Neural cell (in vitro differentiated cells): Measurements from ENCODE around the gene RBMS3. TPM values are rescaled to one million over a fixed set of nuclear protein-coding genes. Genes with fewer than 3 reads are reported as not detected.

Experiments used
- H2AFZ ChIP-seq: fragments of 200-600, 300-800 bp; sonication (generic), shearing (Covaris generic); 2 replicates; pipeline ENCODE4 v1.6.0; 2014; ENCODE audit warnings: low read depth, mild to moderate bottlenecking, antibody characterized with exemption, low read length, moderate library complexity
- H3F3A ChIP-seq: fragments of 200-600 bp; shearing (Covaris generic); 2 replicates; pipeline ENCODE4 v1.6.1; 2016; ENCODE audit warnings: mild to moderate bottlenecking, moderate library complexity, mixed read lengths, antibody characterized with exemption, low read length; ENCODE audit not compliant: insufficient read depth, poor library complexity, severe bottlenecking
- H3K27ac ChIP-seq: fragments of 200-600, 300-800 bp; sonication (generic), shearing (Covaris generic); 2 replicates; pipeline ENCODE4 v1.5.1; 2014; ENCODE audit warnings: mild to moderate bottlenecking, low read length, moderate library complexity
- H3K27me3 ChIP-seq: fragments of 300-800, 200-600 bp; sonication (generic), shearing (Covaris generic); 2 replicates; pipeline ENCODE4 v1.6.0; 2014; ENCODE audit warnings: mild to moderate bottlenecking, low read depth, low read length, moderate library complexity; ENCODE audit not compliant: insufficient read depth
- H3K36me3 ChIP-seq: fragments of 300-800, 200-600 bp; sonication (generic), shearing (Covaris generic); 2 replicates; pipeline ENCODE4 v1.5.1; 2014; ENCODE audit warnings: mild to moderate bottlenecking, antibody characterized with exemption, low read length, moderate library complexity; ENCODE audit not compliant: insufficient read depth
- H3K4me2 ChIP-seq: fragments of 300-800, 200-600 bp; sonication (generic), shearing (Covaris generic); 2 replicates; pipeline ENCODE4 v1.6.0; 2014; ENCODE audit warnings: mild to moderate bottlenecking, low read length
- H3K4me3 ChIP-seq: fragments of 300-800, 200-600 bp; sonication (generic), shearing (Covaris generic); 2 replicates; pipeline ENCODE4 v1.5.1; 2014; ENCODE audit warnings: mild to moderate bottlenecking, low read length, moderate library complexity
- H3K79me2 ChIP-seq: fragments of 200-600 bp; shearing (Covaris generic); replicated peaks from 2 replicates; pipeline ENCODE4 v1.6.0; 2014; ENCODE audit warnings: mild to moderate bottlenecking, low read length, moderate library complexity; ENCODE audit not compliant: insufficient read depth
- H3K9ac ChIP-seq: fragments of 300-800, 200-600 bp; sonication (generic), shearing (Covaris generic); 2 replicates; pipeline ENCODE4 v1.6.1; 2016; ENCODE audit warnings: mild to moderate bottlenecking, low read length, mixed read lengths
- H3K9me2 ChIP-seq: fragments of 200-600 bp; shearing (Covaris generic); 2 replicates; pipeline ENCODE4 v1.6.1; 2016; ENCODE audit warnings: mild to moderate bottlenecking, low read length, mixed read lengths; ENCODE audit not compliant: insufficient read depth
- H3K9me3 ChIP-seq: fragments of 200-600, 300-800 bp; sonication (generic), shearing (Covaris generic); 2 replicates; pipeline ENCODE4 v1.6.1; 2016; ENCODE audit warnings: mild to moderate bottlenecking, mixed run types, low read length, moderate library complexity, mixed read lengths
- H4K20me1 ChIP-seq: fragments of 200-600 bp; shearing (Covaris generic); 2 replicates; pipeline ENCODE4 v1.6.1; 2016; ENCODE audit warnings: mild to moderate bottlenecking, mixed run types; ENCODE audit not compliant: insufficient read depth
- EP300 ChIP-seq: fragments of 450-650 bp; conservative IDR thresholded peaks from 2 replicates; pipeline ENCODE4 v1.6.1; 2014; ENCODE audit warnings: antibody characterized with exemption, mild to moderate bottlenecking, moderate library complexity; ENCODE audit not compliant: poor library complexity, severe bottlenecking
- EZH2 ChIP-seq: fragments of 200-600, 300-800 bp; shearing (Covaris generic), sonication (generic); IDR thresholded peaks from 2 replicates; pipeline ENCODE4 v1.6.1; 2014; ENCODE audit warnings: antibody characterized with exemption, low read length, borderline replicate concordance, mild to moderate bottlenecking; ENCODE audit not compliant: insufficient read depth, poor library complexity, severe bottlenecking
- MXI1 ChIP-seq: fragments of 450-650 bp; conservative IDR thresholded peaks from 2 replicates; pipeline ENCODE4 v1.6.1; 2014; ENCODE audit warnings: antibody characterized with exemption, mild to moderate bottlenecking; ENCODE audit not compliant: poor library complexity, severe bottlenecking
- POLR2AphosphoS5 ChIP-seq: IDR thresholded peaks from 2 replicates; pipeline ENCODE4 v1.6.1; 2012
- RAD21 ChIP-seq: fragments of 450-650 bp; conservative IDR thresholded peaks from 2 replicates; pipeline ENCODE4 v1.6.1; 2014; ENCODE audit warnings: antibody characterized with exemption, mild to moderate bottlenecking, moderate library complexity
- SMC3 ChIP-seq: fragments of 450-650 bp; conservative IDR thresholded peaks from 2 replicates; pipeline ENCODE4 v1.6.1; 2014; ENCODE audit warnings: antibody characterized with exemption, mild to moderate bottlenecking, moderate library complexity; ENCODE audit not compliant: poor library complexity
- TAF1 ChIP-seq: IDR thresholded peaks from 2 replicates; pipeline ENCODE4 v1.6.1; 2012; ENCODE audit warnings: low read depth
- polyA plus RNA-seq: library from polyadenylated mRNA; depleted of rRNA; stranded (reverse); fragments of >200 nt; gene quantifications from 2 replicates; pipeline ENCODE4 v1.2.3, GENCODE V29; 2014
- TF ChIP-seq, protein P1 (sequence below): fragments of 450-650 bp; IDR thresholded peaks from 2 replicates; pipeline ENCODE4 v1.5.1; 2014; ENCODE audit warnings: antibody characterized with exemption, mild to moderate bottlenecking, moderate library complexity; ENCODE audit not compliant: poor library complexity, severe bottlenecking
- TF ChIP-seq, protein P2 (sequence below): IDR thresholded peaks from 2 replicates; pipeline ENCODE4 v1.6.1; 2012; ENCODE audit warnings: borderline replicate concordance

The RBMS3 gene
- polyA plus RNA-seq, 1 donor from 2014 or later, result 0.53 TPM

GRCh38 chr3:29973763-29974162 lies 692.9 kb downstream of the RBMS3 start:
- H3K4me2 ChIP-seq, result no peak overlapping the region
- H3K4me3 ChIP-seq, result no peak overlapping the region
- no peak overlapping the region for H3K27ac ChIP-seq

DNA sequence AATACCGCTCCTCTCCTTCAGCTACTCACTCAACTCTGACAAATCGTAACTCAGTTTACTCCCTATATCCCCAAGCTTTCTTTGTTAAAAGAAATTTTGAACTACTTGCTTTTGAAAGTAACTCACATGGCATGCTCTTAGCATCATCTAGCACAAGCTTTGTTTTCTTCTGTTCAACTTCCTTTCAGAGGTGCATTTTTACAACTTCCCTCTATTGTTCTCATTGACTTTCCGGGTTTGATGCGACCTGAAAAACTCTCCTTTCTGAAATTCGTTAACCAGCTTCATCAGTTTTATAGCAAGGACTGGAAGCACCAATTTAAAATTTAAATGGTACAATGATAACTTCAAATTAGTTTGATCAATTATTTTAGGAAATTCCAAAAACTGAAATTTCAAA lies 696.0 kb downstream of the RBMS3 start:
- Histone ChIP-seq H3F3A (no peaks in the 10 kb centered on the region), H3K9ac (no peak overlapping the region), H3K4me3 (no peak overlapping the region), H3K9me2 (no peaks in the 10 kb centered on the region), H4K20me1 (no peaks in the 10 kb centered on the region), H3K27me3 (no peaks in the 10 kb centered on the region), H3K4me2 (no peak overlapping the region), H3K9me3 (no peaks in the 10 kb centered on the region), H3K79me2 (no peaks in the 10 kb centered on the region), H2AFZ (no peak overlapping the region), H3K27ac (no peak overlapping the region), H3K36me3 (no peaks in the 10 kb centered on the region)
- TF ChIP-seq, protein P1, sequence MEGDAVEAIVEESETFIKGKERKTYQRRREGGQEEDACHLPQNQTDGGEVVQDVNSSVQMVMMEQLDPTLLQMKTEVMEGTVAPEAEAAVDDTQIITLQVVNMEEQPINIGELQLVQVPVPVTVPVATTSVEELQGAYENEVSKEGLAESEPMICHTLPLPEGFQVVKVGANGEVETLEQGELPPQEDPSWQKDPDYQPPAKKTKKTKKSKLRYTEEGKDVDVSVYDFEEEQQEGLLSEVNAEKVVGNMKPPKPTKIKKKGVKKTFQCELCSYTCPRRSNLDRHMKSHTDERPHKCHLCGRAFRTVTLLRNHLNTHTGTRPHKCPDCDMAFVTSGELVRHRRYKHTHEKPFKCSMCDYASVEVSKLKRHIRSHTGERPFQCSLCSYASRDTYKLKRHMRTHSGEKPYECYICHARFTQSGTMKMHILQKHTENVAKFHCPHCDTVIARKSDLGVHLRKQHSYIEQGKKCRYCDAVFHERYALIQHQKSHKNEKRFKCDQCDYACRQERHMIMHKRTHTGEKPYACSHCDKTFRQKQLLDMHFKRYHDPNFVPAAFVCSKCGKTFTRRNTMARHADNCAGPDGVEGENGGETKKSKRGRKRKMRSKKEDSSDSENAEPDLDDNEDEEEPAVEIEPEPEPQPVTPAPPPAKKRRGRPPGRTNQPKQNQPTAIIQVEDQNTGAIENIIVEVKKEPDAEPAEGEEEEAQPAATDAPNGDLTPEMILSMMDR, result no peak
- TF ChIP-seq TAF1 (no peak), SMC3 (no peak), RAD21 (no peak), MXI1 (no peak), POLR2AphosphoS5 (no peak), EZH2 (no peak), EP300 (no peak)
- TF ChIP-seq, protein P2, sequence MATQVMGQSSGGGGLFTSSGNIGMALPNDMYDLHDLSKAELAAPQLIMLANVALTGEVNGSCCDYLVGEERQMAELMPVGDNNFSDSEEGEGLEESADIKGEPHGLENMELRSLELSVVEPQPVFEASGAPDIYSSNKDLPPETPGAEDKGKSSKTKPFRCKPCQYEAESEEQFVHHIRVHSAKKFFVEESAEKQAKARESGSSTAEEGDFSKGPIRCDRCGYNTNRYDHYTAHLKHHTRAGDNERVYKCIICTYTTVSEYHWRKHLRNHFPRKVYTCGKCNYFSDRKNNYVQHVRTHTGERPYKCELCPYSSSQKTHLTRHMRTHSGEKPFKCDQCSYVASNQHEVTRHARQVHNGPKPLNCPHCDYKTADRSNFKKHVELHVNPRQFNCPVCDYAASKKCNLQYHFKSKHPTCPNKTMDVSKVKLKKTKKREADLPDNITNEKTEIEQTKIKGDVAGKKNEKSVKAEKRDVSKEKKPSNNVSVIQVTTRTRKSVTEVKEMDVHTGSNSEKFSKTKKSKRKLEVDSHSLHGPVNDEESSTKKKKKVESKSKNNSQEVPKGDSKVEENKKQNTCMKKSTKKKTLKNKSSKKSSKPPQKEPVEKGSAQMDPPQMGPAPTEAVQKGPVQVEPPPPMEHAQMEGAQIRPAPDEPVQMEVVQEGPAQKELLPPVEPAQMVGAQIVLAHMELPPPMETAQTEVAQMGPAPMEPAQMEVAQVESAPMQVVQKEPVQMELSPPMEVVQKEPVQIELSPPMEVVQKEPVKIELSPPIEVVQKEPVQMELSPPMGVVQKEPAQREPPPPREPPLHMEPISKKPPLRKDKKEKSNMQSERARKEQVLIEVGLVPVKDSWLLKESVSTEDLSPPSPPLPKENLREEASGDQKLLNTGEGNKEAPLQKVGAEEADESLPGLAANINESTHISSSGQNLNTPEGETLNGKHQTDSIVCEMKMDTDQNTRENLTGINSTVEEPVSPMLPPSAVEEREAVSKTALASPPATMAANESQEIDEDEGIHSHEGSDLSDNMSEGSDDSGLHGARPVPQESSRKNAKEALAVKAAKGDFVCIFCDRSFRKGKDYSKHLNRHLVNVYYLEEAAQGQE, result no peak

More at GRCh38 chr3:29973763-29974162, 692.9 kb downstream of the RBMS3 start:
- Histone ChIP-seq H3K79me2 (no peaks in the 10 kb centered on the region), H2AFZ (no peak overlapping the region), H3K9ac (no peak overlapping the region), H3K36me3 (no peaks in the 10 kb centered on the region), H3F3A (no peaks in the 10 kb centered on the region), H3K9me3 (no peaks in the 10 kb centered on the region), H3K9me2 (no peaks in the 10 kb centered on the region), H4K20me1 (no peaks in the 10 kb centered on the region), H3K27me3 (no peaks in the 10 kb centered on the region)
- TF ChIP-seq SMC3 (no peak), EZH2 (no peak), POLR2AphosphoS5 (no peak), TAF1 (no peak), RAD21 (no peak), EP300 (no peak), MXI1 (no peak)
- TF ChIP-seq, protein P2, result no peak
- TF ChIP-seq, protein P1, result no peak
